Heart right ventricle (tissue), 16 donors: Measurements from ENCODE around the gene ZDHHC11. TPM values are rescaled to one million over a fixed set of nuclear protein-coding genes. Genes with fewer than 3 reads are reported as not detected.
"Not testable (repeated sequence)": the region's sequence is repeated elsewhere in the genome, so short reads cannot be mapped to it uniquely, and the experiment has no call there.

Source experiments
- ATAC-seq, 8 donors: fragments of 200-7000 bp; cut with Tn5 transposase; one replicate each; pipeline ENCODE4 v1.9.1; 2020; ENCODE audit warnings: mild to moderate bottlenecking in 8 of 8, moderate library complexity in 8 of 8, moderate number of reproducible peaks in 1 of 8
- DNase-seq, 2 donors: peaks; one replicate each; pipeline ENCODE4 v3.0.0-alpha.2; 2020
- H3K27ac ChIP-seq, 10 donors: fragments of 200-600 bp; sonication (generic) in 2 of 10; one replicate each; pipeline versions ENCODE4 v1.5.0 to v1.8.0; 2020 to 2022; ENCODE audit warnings: mild to moderate bottlenecking in 3 of 10
- H3K27me3 ChIP-seq, 7 donors: fragments of 200-600 bp; one replicate each; pipeline ENCODE4 v1.8.0; 2021 to 2022; ENCODE audit warnings: mild to moderate bottlenecking in 2 of 7
- H3K36me3 ChIP-seq, 9 donors: fragments of 200-600 bp; sonication (generic) in 1 of 9; one replicate each; pipeline versions ENCODE4 v1.5.0 to v1.8.0; 2020 to 2022; ENCODE audit warnings: mild to moderate bottlenecking in 2 of 9
- H3K4me1 ChIP-seq, 9 donors: fragments of 200-600 bp; sonication (generic) in 1 of 9; one replicate each; pipeline versions ENCODE4 v1.5.0 to v1.8.0; 2020 to 2022; ENCODE audit warnings: mild to moderate bottlenecking in 4 of 9
- H3K4me3 ChIP-seq, 10 donors: fragments of 200-600 bp; sonication (generic) in 2 of 10; one replicate each; pipeline versions ENCODE4 v1.5.0 to v1.8.0; 2020 to 2022; ENCODE audit warnings: mild to moderate bottlenecking in 7 of 10, moderate library complexity in 2 of 10
- H3K9me3 ChIP-seq, 11 donors: fragments of 200-600 bp in 10 of 11; sonication (generic) in 2 of 11; one replicate each; pipeline versions ENCODE4 v1.5.0 to v1.8.0; 2013 to 2022; ENCODE audit warnings: mild to moderate bottlenecking in 2 of 11, control low read depth in 1 of 11, moderate library complexity in 1 of 11
- WGBS, 2 donors: extraction: QIAGEN DNeasy Blood & Tissue Kit; methylation state at CpG; one replicate each; pipeline ENCODE4 v1.1.7; 2013; ENCODE audit warnings: inconsistent platforms in 1 of 2; 5-methylcytosine and 5-hydroxymethylcytosine counted together
- intact Hi-C, 10 donors: fragments of 100-400 bp; cut with DNase I; formaldehyde crosslinking; loops; one replicate each; pipeline versions ENCODE4 v1.11.1 to v1.14.2; 2022
- polyA plus RNA-seq, 2 donors: library from polyadenylated mRNA; stranded (reverse); fragments of 200-250 nt; gene quantifications; one replicate each; pipeline ENCODE4 v1.2.3, GENCODE V29; 2013
- total RNA-seq, 10 donors: library from RNA; stranded (reverse); fragmentation: NEBNext Ultra II Directional in 3 of 10; extraction: Animal tissue kit (Norgen Biotek cat#: 25700) in 3 of 10; gene quantifications; one replicate each; pipeline versions ENCODE4 v1.2.1 to v1.2.4, GENCODE V29; 2021 to 2023
- TF ChIP-seq, protein P1 (sequence below), 9 donors: fragments of 200-600 bp; sonication (generic) in 2 of 9; IDR thresholded peaks; one replicate each; pipeline versions ENCODE4 v1.5.0 to v1.8.0; 2021 to 2022; ENCODE audit warnings: antibody characterized with exemption in 9 of 9, mild to moderate bottlenecking in 5 of 9, moderate library complexity in 1 of 9
- donor health status: Arrhythmogenic right ventricular cardiomyopathy.
- donor health status: ischemic (EF 13 %, LVEDD 7.1; RV severe dilation, severe dysfunction).
- donor health status: healthy with polysubstance abuse.
- donor health status: DM: no; HTN: yes; CAD: no.
- donor health status: DM: no; HTN: no; CAD: no.
- donor health status: ischemic (EF 25% LVEDD 6.9; RV normal size, moderate dysfunction).
- donor health status: ischemic (EF 25% LVEDD 5.7; RV mildly dilated, moderate dysfunction).
- donor health status: healthy.
- donor health status: DM: yes; HTN: yes; CAD: no.
- donor health status: Ischemic cardiomyopathy.
- donor health status: ischemic (EF 35%, LVEDD 5.7; RV mildly dilated, moderate dysfunction).
- donor health status: nonischemic (EF 11% LVEDD 7.7; RV severe dilation, severe dysfunction).
- donor health status: DM: yes; HTN: yes; CAD: no.
- donor health status: PGD.
- donor health status: ischemic (EF 29% LVEDD 5.4; RV normal size, mild dysfunction).
- donor health status: nonischemic (EF 23%, LVEDD 6.1; RV moderate dilation, normal function).

ZDHHC11 gene
- total and polyA plus RNA-seq, 12 donors = 7.8 to 54.7 (median 21.1) TPM

DNA sequence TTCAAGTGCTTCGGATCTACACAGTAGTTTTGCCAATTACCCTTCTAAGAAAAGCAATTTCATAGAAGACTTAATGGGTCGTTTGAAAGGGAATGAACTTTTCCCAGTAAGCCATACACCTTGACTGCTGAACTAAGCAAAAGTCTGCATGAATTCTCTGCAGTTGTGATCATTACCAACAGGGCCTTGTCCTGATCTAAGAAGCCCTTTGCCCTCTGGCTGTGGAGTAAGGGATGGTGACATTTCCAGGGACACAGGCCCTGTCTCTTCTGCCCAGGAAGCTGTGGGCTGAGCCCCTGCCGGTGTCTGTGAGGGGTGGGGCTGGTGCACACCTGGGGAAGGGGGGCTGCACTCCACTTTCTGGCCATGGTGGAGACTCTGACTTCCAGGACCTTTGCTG lies 30.5 kb downstream of the ZDHHC11 start:
- H3K27ac ChIP-seq = no peak overlapping the region
- WGBS, 2 donors = 84% methylated on average over 3 of the region's 3 CpGs; no CpG with 5 or more reads in 1 of the 2 donors
- intact Hi-C loops = loop anchor here in 1 of 10 donors (10.0 kb wide), 1 partner anchor 85 kb away; no protein-coding TSS in a partner anchor
- H3K27me3 ChIP-seq = no peaks in the 10 kb centered on the region
- peaks cover 0 to 12% (median 0%) of the 10 kb centered on the region in 11 donors for H3K9me3 ChIP-seq
- peaks cover 0 to 34% (median 0%) of the 10 kb centered on the region in 9 donors for H3K36me3 ChIP-seq
- TF ChIP-seq, protein P1, sequence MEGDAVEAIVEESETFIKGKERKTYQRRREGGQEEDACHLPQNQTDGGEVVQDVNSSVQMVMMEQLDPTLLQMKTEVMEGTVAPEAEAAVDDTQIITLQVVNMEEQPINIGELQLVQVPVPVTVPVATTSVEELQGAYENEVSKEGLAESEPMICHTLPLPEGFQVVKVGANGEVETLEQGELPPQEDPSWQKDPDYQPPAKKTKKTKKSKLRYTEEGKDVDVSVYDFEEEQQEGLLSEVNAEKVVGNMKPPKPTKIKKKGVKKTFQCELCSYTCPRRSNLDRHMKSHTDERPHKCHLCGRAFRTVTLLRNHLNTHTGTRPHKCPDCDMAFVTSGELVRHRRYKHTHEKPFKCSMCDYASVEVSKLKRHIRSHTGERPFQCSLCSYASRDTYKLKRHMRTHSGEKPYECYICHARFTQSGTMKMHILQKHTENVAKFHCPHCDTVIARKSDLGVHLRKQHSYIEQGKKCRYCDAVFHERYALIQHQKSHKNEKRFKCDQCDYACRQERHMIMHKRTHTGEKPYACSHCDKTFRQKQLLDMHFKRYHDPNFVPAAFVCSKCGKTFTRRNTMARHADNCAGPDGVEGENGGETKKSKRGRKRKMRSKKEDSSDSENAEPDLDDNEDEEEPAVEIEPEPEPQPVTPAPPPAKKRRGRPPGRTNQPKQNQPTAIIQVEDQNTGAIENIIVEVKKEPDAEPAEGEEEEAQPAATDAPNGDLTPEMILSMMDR (IDR thresholded peaks at IDR 0.05) = no peak
- no peak for DNase-seq
- H3K4me1 ChIP-seq = no peaks in the 10 kb centered on the region
- no peak overlapping the region for H3K4me3 ChIP-seq
- no peak for ATAC-seq

DNA sequence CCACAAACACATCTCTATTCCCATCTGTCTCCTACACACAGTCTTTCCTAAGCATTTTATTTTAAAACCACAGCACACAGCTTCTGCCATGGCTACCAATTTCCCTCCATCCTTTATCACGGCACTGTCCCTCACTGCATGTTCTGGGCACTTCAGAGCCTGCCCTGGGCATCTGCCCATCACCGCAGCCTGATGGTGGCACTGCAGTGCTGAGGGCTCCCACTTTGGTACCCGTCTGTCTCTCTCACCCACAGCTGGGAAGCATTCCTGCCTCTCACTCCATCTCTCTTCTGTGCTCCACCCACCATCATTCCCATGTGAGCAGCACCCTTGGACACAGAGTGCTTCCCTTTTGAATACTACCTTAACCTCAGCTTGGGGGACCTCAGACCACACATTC lies 31.7 kb downstream of the ZDHHC11 start:
- TF ChIP-seq, protein P1 (IDR thresholded peaks at IDR 0.05) = peak in 1 of 9 donors; percentile 33
- ATAC-seq (peak in 3 of 8 donors; percentile 5 to 74 (median 66)), DNase-seq (no peak)
- Histone ChIP-seq H3K9me3 (peaks cover 0 to 15% (median 0%) of the 10 kb centered on the region in 11 donors), H3K4me1 (no peaks in the 10 kb centered on the region), H3K36me3 (peaks cover 0 to 32% (median 0%) of the 10 kb centered on the region in 9 donors), H3K27me3 (no peaks in the 10 kb centered on the region), H3K27ac (no peak overlapping the region), H3K4me3 (no peak overlapping the region)
- 69% methylated on average over 3 of the region's 3 CpGs; no CpG with 5 or more reads in 1 of the 2 donors for WGBS, 2 donors
- intact Hi-C loops = no loop called here

DNA sequence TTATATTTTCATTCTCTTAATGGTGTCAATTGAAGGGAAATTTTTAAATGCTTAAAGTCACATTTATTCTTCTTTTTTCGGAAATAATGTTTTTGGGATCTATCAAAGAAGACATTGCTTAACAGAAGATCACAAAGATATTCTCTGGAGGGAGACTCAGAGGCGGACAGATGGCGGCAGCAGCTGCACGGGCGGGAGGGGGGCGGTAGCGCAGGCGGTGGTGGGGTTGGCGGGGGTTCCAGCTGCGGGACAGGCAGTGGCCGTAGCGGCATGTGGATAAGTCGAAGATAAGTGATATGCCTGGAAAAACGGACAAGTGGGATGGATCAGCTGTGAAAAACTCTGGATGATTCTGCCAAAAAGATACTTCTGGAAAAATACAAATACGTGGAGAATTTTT lies 34.6 kb downstream of the ZDHHC11 start:
- 91% methylated on average over 15 of the region's 15 CpGs; no CpG with 5 or more reads in 1 of the 2 donors for WGBS, 2 donors
- intact Hi-C loops = no loop called here
- H3K4me3 ChIP-seq = no peak overlapping the region
- DNase-seq = no peak
- peaks cover 0 to 15% (median 0%) of the 10 kb centered on the region in 11 donors for H3K9me3 ChIP-seq
- H3K27ac ChIP-seq = no peak overlapping the region
- no peak for ATAC-seq
- H3K4me1 ChIP-seq = no peaks in the 10 kb centered on the region
- peaks cover 0 to 19% (median 0%) of the 10 kb centered on the region in 9 donors for H3K36me3 ChIP-seq
- no peaks in the 10 kb centered on the region for H3K27me3 ChIP-seq
- TF ChIP-seq, protein P1 (IDR thresholded peaks at IDR 0.05) = no peak

DNA sequence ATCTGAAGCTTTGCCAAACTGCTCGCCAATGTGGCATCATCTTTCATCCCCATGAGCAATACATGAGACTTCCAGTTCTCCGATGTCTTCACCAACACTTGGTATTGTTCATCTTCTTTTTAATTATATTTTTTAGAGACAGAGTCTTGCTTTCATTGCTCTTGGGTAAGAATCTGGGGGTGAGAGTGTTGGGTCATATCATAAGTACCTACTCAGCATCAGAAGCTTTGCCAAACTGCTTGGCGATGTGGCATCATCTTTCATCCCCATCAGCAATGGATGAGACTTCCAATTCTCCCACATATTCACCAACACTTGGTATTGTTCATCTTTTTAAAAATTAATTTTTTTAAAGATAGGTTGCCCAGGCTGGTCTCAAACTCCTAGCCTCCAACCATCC lies 35.3 kb downstream of the ZDHHC11 start:
- no peaks in the 10 kb centered on the region for H3K4me1 ChIP-seq
- TF ChIP-seq, protein P1 (IDR thresholded peaks at IDR 0.05) = no peak
- peaks cover 0 to 19% (median 0%) of the 10 kb centered on the region in 9 donors for H3K36me3 ChIP-seq
- DNase-seq (no peak), ATAC-seq (no peak)
- WGBS, 2 donors = 99% methylated on average over 3 of the region's 3 CpGs; no CpG with 5 or more reads in 1 of the 2 donors
- H3K27ac ChIP-seq = no peak overlapping the region
- intact Hi-C loops = no loop called here
- no peaks in the 10 kb centered on the region for H3K27me3 ChIP-seq
- no peak overlapping the region for H3K4me3 ChIP-seq
- H3K9me3 ChIP-seq = peaks cover 0 to 15% (median 0%) of the 10 kb centered on the region in 11 donors

DNA sequence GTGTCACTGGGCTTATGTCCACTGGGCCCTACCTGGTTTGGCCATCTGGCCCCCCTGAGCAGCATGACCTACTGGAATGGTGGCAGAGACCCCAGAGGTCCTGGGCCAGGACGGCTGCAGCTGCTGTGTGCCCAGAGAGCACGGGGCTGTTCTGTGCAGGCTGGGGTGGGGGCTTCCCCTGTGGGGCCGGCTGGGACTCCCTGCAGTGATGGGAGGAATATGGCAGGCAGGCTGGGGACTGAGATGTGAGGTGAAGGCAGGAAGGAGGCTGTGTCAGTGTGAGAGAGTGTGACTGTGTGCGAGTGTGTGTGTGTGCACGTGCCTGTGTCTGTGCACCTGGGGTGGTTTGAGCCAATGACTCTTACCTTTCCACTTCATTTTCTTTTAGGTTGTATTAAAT lies 37.2 kb downstream of the ZDHHC11 start:
- 74% methylated on average over 4 of the region's 5 CpGs; no CpG with 5 or more reads in 1 of the 2 donors for WGBS, 2 donors
- DNase-seq, intact Hi-C loops, H3K4me1 ChIP-seq, H3K4me3 ChIP-seq, H3K27me3 ChIP-seq, H3K27ac ChIP-seq: not testable (repeated sequence)
- ATAC-seq = peak in 1 of 8 donors; percentile 21
- Histone ChIP-seq H3K36me3 (peaks cover 0 to 19% (median 0%) of the 10 kb centered on the region in 9 donors), H3K9me3 (peaks cover 0 to 15% (median 0%) of the 10 kb centered on the region in 11 donors)

DNA sequence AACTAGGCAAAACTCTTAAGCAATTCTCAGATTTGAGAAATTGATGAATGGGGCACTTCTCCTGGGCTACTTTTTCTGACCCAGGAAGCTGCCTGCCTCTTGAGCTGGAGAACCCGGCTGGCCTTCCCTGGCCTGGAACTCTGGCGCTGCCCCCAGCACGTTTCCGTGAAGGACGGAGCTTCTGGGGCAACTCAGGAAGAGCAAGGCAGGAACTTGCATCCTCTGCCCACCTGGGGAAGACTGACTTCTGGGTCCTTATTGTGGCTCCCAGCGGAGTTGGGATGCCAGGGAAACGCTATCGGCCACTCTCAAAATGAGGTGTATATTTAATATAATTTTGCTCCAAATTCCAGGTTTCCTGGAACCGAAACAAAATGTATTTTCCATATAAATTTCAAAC lies 39.4 kb downstream of the ZDHHC11 start:
- ATAC-seq, DNase-seq, H3K27me3 ChIP-seq, H3K4me1 ChIP-seq, H3K4me3 ChIP-seq, H3K36me3 ChIP-seq, H3K27ac ChIP-seq, intact Hi-C loops: not testable (repeated sequence)
- H3K9me3 ChIP-seq = peaks cover 0 to 15% (median 0%) of the 10 kb centered on the region in 11 donors
- 40 to 76% methylated on average over 5 to 8 of the region's 9 CpGs for WGBS, 2 donors

DNA sequence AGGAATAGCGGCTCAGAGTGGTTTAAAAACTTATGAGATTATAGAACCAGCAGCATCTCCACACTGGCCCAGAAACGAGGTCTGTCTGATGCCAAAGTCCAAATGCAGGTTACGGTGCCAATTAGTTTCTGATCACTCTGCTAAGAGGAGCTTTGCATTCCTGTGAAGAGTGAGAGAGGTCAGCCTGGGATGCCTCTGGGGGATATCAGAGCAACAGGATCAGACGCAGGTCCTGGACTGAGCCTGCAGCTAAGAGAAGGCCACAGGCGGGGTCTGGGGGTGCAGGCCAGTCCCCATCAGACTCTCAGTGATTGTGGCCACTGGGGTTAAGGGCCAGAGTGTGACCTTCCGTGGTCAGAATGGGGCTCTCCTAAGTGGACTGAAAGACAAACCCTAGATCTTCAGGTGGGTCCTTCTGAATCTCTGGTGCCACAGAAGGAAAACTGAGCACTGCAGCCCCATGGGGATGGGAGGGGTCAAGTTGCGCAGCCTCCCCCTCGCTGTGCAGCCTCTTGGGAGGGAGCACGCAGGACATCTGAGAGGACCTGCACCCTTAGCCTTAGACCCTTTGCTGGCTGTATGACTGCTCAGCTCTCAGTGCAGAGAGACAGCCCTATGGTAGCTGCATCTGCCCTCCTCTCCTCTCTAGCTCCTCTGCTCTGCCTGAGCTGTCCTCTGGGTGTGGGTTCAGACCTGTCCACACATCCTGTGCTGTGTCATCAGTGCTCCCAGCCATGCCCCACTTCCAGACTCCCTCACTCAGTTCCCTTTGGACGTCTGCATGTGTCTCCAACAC lies 42.9 kb downstream of the ZDHHC11 start:
- peaks cover 0 to 22% (median 0%) of the 10 kb centered on the region in 11 donors for H3K9me3 ChIP-seq
- WGBS, 2 donors = 82 to 86% methylated on average over 4 to 5 of the region's 10 CpGs
- H3K4me1 ChIP-seq, H3K36me3 ChIP-seq, intact Hi-C loops, DNase-seq, H3K27me3 ChIP-seq, H3K27ac ChIP-seq, H3K4me3 ChIP-seq: not testable (repeated sequence)
- ATAC-seq = peak in 4 of 8 donors; percentile 27 to 74 (median 38)
